B cell (primary cell): Measurements from ENCODE around the gene CYYR1. TPM values are rescaled to one million over a fixed set of nuclear protein-coding genes. Genes with fewer than 3 reads are reported as not detected.

ENCODE experiments used
- ATAC-seq: fragments of 200-7000 bp; cut with Tn5 transposase; one replicate; pipeline ENCODE4 v1.10.0; 2021; ENCODE audit warnings: low read depth, mild to moderate bottlenecking, moderate number of reproducible peaks, moderate library complexity
- CTCF ChIA-PET: fragments of 350-600 bp; sonication (Branson Sonifier 250); formaldehyde crosslinking; loops from one replicate; lab custom pipeline; 2021; ENCODE audit warnings: antibody characterized with exemption, inconsistent platforms; lab: Charles Lee
- POLR2A ChIA-PET: fragments of 350-600 bp; sonication (Branson Sonifier 250); formaldehyde crosslinking; loops from one replicate; lab custom pipeline; 2021; ENCODE audit warnings: antibody characterized with exemption; lab: Charles Lee
- DNase-seq: peaks from one replicate; pipeline ENCODE4 v3.0.0; 2013
- H2AFZ ChIP-seq: 2 replicates; pipeline ENCODE4 v1.6.1; 2012; ENCODE audit warnings: mild to moderate bottlenecking, low read depth, low read length; ENCODE audit not compliant: insufficient read depth, poor library complexity, severe bottlenecking
- H3K27ac ChIP-seq, 2 donors: 1 replicate in 1 of 2; 2 replicates in 1 of 2; pipeline ENCODE4 v1.5.1; 2012 to 2013; ENCODE audit warnings: low read length in 2 of 2, mild to moderate bottlenecking in 2 of 2, moderate library complexity in 1 of 2
- H3K27me3 ChIP-seq, 4 experiments: fragments of 200-600 bp in 1 of 4; sonication (generic) in 1 of 4; replicated peaks in 1 of 4; 1 replicate in 2 of 4; 2 replicates in 2 of 4; pipeline versions ENCODE4 v1.6.1 to v1.7.0; 2013 to 2016; ENCODE audit warnings: low read length in 3 of 4, mild to moderate bottlenecking in 2 of 4, mixed read lengths in 1 of 4, moderate library complexity in 1 of 4; ENCODE audit not compliant: insufficient read depth in 4 of 4, control insufficient read depth in 3 of 4; ENCODE audit errors: control extremely low read depth in 1 of 4
- H3K36me3 ChIP-seq, 2 experiments: replicated peaks in 1 of 2; 1 replicate in 1 of 2; 2 replicates in 1 of 2; pipeline versions ENCODE4 v1.6.1 to v1.7.1; 2013; ENCODE audit warnings: low read length in 1 of 2; ENCODE audit not compliant: insufficient read depth in 2 of 2, control insufficient read depth in 1 of 2; ENCODE audit errors: control extremely low read depth in 1 of 2, extremely low read depth in 1 of 2
- H3K4me1 ChIP-seq, 2 donors: fragments of 200-600 bp in 1 of 2; sonication (generic) in 1 of 2; 1 replicate in 1 of 2; 2 replicates in 1 of 2; pipeline versions ENCODE4 v1.5.1 to v1.6.1; 2013 to 2017; ENCODE audit warnings: low read length in 2 of 2; ENCODE audit not compliant: control insufficient read depth in 2 of 2, insufficient read depth in 2 of 2
- H3K4me2 ChIP-seq: replicated peaks from 2 replicates; pipeline ENCODE3; 2012; ENCODE audit warnings: mild to moderate bottlenecking, low read depth, low read length; ENCODE audit not compliant: poor library complexity, severe bottlenecking
- H3K4me3 ChIP-seq, 5 experiments: fragments of 200-600 bp in 1 of 5; sonication (generic) in 1 of 5; 1 replicate in 3 of 5; 2 replicates in 2 of 5; pipeline versions ENCODE4 v1.5.1 to v1.7.0; 2011 to 2016; ENCODE audit warnings: low read length in 4 of 5, mild to moderate bottlenecking in 4 of 5, low read depth in 2 of 5, control low read depth in 1 of 5, moderate library complexity in 1 of 5; ENCODE audit not compliant: insufficient read depth in 1 of 5; ENCODE audit errors: control extremely low read depth in 1 of 5, extremely low read depth in 1 of 5
- H3K79me2 ChIP-seq: fragments of 200-600 bp; sonication (generic); one replicate; pipeline ENCODE4 v1.6.0; 2016; ENCODE audit warnings: low read length; ENCODE audit not compliant: control insufficient read depth, insufficient read depth
- H3K9ac ChIP-seq: fragments of 200-600 bp; sonication (generic); 2 replicates; pipeline ENCODE4 v1.6.1; 2017; ENCODE audit warnings: mild to moderate bottlenecking, low read length, moderate library complexity
- H3K9me3 ChIP-seq, 3 donors: one replicate each; pipeline versions ENCODE4 v1.6.1 to v1.7.1; 2013; ENCODE audit warnings: low read length in 2 of 3; ENCODE audit not compliant: control insufficient read depth in 2 of 3, insufficient read depth in 1 of 3; ENCODE audit errors: control extremely low read depth in 1 of 3
- H4K20me1 ChIP-seq: 2 replicates; pipeline ENCODE4 v1.6.0; 2012; ENCODE audit warnings: mild to moderate bottlenecking, low read length; ENCODE audit not compliant: insufficient read depth, control insufficient read depth, poor library complexity, severe bottlenecking
- H3K27ac Mint-ChIP-seq: one replicate; pipeline ENCODE4 v1.8.0; 2021; ENCODE audit warnings: mixed read lengths
- H3K27me3 Mint-ChIP-seq: one replicate; pipeline ENCODE4 v1.8.0; 2021; ENCODE audit warnings: mixed read lengths
- H3K4me1 Mint-ChIP-seq: one replicate; pipeline ENCODE4 v1.8.0; 2021; ENCODE audit warnings: mixed read lengths
- H3K4me3 Mint-ChIP-seq: one replicate; pipeline ENCODE4 v1.8.0; 2021; ENCODE audit warnings: mixed read lengths
- H3K9me3 Mint-ChIP-seq: one replicate; pipeline ENCODE4 v1.8.0; 2022; ENCODE audit warnings: mixed read lengths; ENCODE audit not compliant: insufficient read depth
- CTCF ChIP-seq: fragments of 200-600 bp; IDR thresholded peaks from one replicate; pipeline ENCODE4 v1.8.0; 2022; ENCODE audit warnings: antibody characterized with exemption, mild to moderate bottlenecking
- EZH2 ChIP-seq: IDR thresholded peaks from 2 replicates; pipeline ENCODE4 v1.6.1; 2012; ENCODE audit warnings: borderline replicate concordance, low read depth, mild to moderate bottlenecking, moderate library complexity, low read length; ENCODE audit not compliant: insufficient read depth, poor library complexity, severe bottlenecking
- WGBS: methylation state at CpG from one replicate; pipeline ENCODE4 v1.1.5; 2013; ENCODE audit warnings: missing lambda C conversion rate; ENCODE audit not compliant: insufficient coverage; 5-methylcytosine and 5-hydroxymethylcytosine counted together
- intact Hi-C: fragments of 100-400 bp; cut with micrococcal nuclease; formaldehyde crosslinking; loops from one replicate; pipeline ENCODE4 v1.10.0; 2022
- polyA plus RNA-seq: library from polyadenylated mRNA; depleted of rRNA; stranded (reverse); fragments of >200 nt; gene quantifications from 2 replicates; pipeline ENCODE4 v1.2.3, GENCODE V29; 2012
- total RNA-seq, 2 donors: library from RNA; stranded (reverse); fragments of 120-200 nt in 1 of 2; gene quantifications; 1 replicate in 1 of 2; 2 replicates in 1 of 2; pipeline versions ENCODE4 v1.2.3 to v1.2.4, GENCODE V29; 2013 to 2022

Gene CYYR1
- total and polyA plus RNA-seq, 2 donors (not counting 1 experiment from before 2014, with no cell fraction given), result not detected

- POLR2A ChIA-PET, result no interaction called here
- Histone ChIP-seq H3K9me3 (no peaks in the 10 kb centered on the region), H4K20me1 (no peaks in the 10 kb centered on the region), H3K79me2 (no peaks in the 10 kb centered on the region), H3K4me1 (no peaks in the 10 kb centered on the region), H3K9ac (no peak overlapping the region), H3K4me2 (no peak overlapping the region), H3K27ac (no peak overlapping the region), H3K4me3 (no peak overlapping the region), H3K27me3 (no peaks in the 10 kb centered on the region), H3K36me3 (no peaks in the 10 kb centered on the region), H2AFZ (no peak overlapping the region)
- TF ChIP-seq CTCF, result no peak
- TF ChIP-seq EZH2, result no peak
- ATAC-seq (no peak), DNase-seq (no peak)
- CTCF ChIA-PET, result no interaction called here
- Mint-ChIP-seq H3K9me3 (no peaks in the 10 kb centered on the region), H3K4me3 (no peak overlapping the region), H3K4me1 (no peaks in the 10 kb centered on the region), H3K27me3 (no peaks in the 10 kb centered on the region), H3K27ac (no peak overlapping the region)
- intact Hi-C loops, result no loop called here
- 100% methylated on average over 2 of the region's 7 CpGs for WGBS
These were observed 28.8 kb downstream of the CYYR1 start for GRCh38 chr21:26544201-26544775.

GRCh38 chr21:26540651-26541050, 32.4 kb downstream of the CYYR1 start:
- Histone ChIP-seq H3K4me3 (no peak overlapping the region), H3K9me3 (no peaks in the 10 kb centered on the region), H3K27ac (no peak overlapping the region), H3K79me2 (no peaks in the 10 kb centered on the region), H3K9ac (no peak overlapping the region), H3K27me3 (no peaks in the 10 kb centered on the region), H3K4me2 (no peak overlapping the region), H4K20me1 (no peaks in the 10 kb centered on the region), H3K4me1 (no peaks in the 10 kb centered on the region), H2AFZ (no peak overlapping the region), H3K36me3 (no peaks in the 10 kb centered on the region)
- Mint-ChIP-seq H3K27ac (no peak overlapping the region), H3K4me3 (no peak overlapping the region), H3K27me3 (no peaks in the 10 kb centered on the region), H3K4me1 (no peaks in the 10 kb centered on the region), H3K9me3 (no peaks in the 10 kb centered on the region)
- intact Hi-C loops, result no loop called here
- CTCF ChIA-PET, result no interaction called here
- no peak for ATAC-seq
- no peak for DNase-seq
- TF ChIP-seq EZH2, result no peak
- TF ChIP-seq CTCF, result no peak
- POLR2A ChIA-PET, result no interaction called here
